HEK293T (cell line): ENCODE data around the gene IFRD2.

Experiments used
- ARNT ChIP-seq: fragments of 450-650 bp; IDR thresholded peaks from 2 replicates; pipeline ENCODE4 v1.6.1; 2017; ENCODE audit warnings: mild to moderate bottlenecking
- BHLHE40 ChIP-seq: fragments of 450-650 bp; IDR thresholded peaks from 2 replicates; pipeline ENCODE4 v1.6.1; 2016; ENCODE audit warnings: mild to moderate bottlenecking, moderate library complexity, borderline replicate concordance
- ELF4 ChIP-seq: fragments of 450-650 bp; IDR thresholded peaks from 2 replicates; pipeline ENCODE4 v1.6.1; 2017; ENCODE audit warnings: antibody characterized with exemption
- FOXA1 ChIP-seq: fragments of 450-650 bp; IDR thresholded peaks from 2 replicates; pipeline ENCODE4 v1.6.1; 2016; ENCODE audit warnings: mild to moderate bottlenecking
- FOXM1 ChIP-seq: fragments of 450-650 bp; IDR thresholded peaks from 2 replicates; pipeline ENCODE4 v1.6.1; 2017; ENCODE audit warnings: mild to moderate bottlenecking, borderline replicate concordance
- LEF1 ChIP-seq: fragments of 450-650 bp; IDR thresholded peaks from 2 replicates; pipeline ENCODE4 v1.6.1; 2017; ENCODE audit warnings: mild to moderate bottlenecking, borderline replicate concordance
- SP1 ChIP-seq: fragments of 450-650 bp; IDR thresholded peaks from 2 replicates; pipeline ENCODE4 v1.6.1; 2017
- SUZ12 ChIP-seq: fragments of 450-650 bp; IDR thresholded peaks from 2 replicates; pipeline ENCODE4 v1.6.1; 2016; ENCODE audit warnings: mild to moderate bottlenecking
- TARDBP ChIP-seq: fragments of 450-650 bp; IDR thresholded peaks from 2 replicates; pipeline ENCODE4 v1.6.1; 2016
- ZNF384 ChIP-seq: fragments of 450-650 bp; IDR thresholded peaks from 2 replicates; pipeline ENCODE4 v1.6.1; 2016

- TF ChIP-seq FOXM1: no peak
- TF ChIP-seq BHLHE40: no peak
- no peak for TF ChIP-seq FOXA1
- TF ChIP-seq SUZ12: no peak
- no peak for TF ChIP-seq ZNF384
- no peak for TF ChIP-seq ELF4
- no peak for TF ChIP-seq ARNT
- no peak for TF ChIP-seq TARDBP
- TF ChIP-seq LEF1: no peak
- TF ChIP-seq SP1: no peak
Observed at GRCh38 chr3:50266836-50267235, 25.4 kb downstream of the IFRD2 start.
